ENCODE results near the gene ARMC7. TPM values are rescaled to one million over a fixed set of nuclear protein-coding genes. Genes with fewer than 3 reads are reported as not detected.
A peak's percentile ranks its signal among the peaks of the same experiment; 100 is the strongest.

The ARMC7 gene
- total RNA-seq, 1 donor from 2014 or later: 12.0 TPM

- peaks cover 19% of the 10 kb centered on the region for H3K4me1 Mint-ChIP-seq
- H3K4me3 Mint-ChIP-seq: no peak overlapping the region
- DNase-seq (ENCODE audit: low spot score in 2 of 2, unreplicated experiment in 2 of 2): no peak
- no peaks in the 10 kb centered on the region for H3K27me3 Mint-ChIP-seq (ENCODE audit: low read depth)
- no peaks in the 10 kb centered on the region for H3K9me3 Mint-ChIP-seq
- no peak for TF ChIP-seq CTCF (IDR thresholded peaks at IDR 0.05; ENCODE audit: unreplicated experiment)
- H3K36me3 Mint-ChIP-seq: no peaks in the 10 kb centered on the region
- no peak overlapping the region for H3K27ac Mint-ChIP-seq
These were observed 35.2 kb upstream of the ARMC7 start for GRCh38 chr17:75074532-75074931.

- Mint-ChIP-seq H3K9me3 (no peaks in the 10 kb centered on the region), H3K27ac (no peak overlapping the region), H3K36me3 (no peaks in the 10 kb centered on the region), H3K4me3 (no peak overlapping the region), H3K4me1 (peaks cover 19% of the 10 kb centered on the region), H3K27me3 (ENCODE audit: low read depth) (no peaks in the 10 kb centered on the region)
- TF ChIP-seq CTCF (IDR thresholded peaks at IDR 0.05; ENCODE audit: unreplicated experiment): no peak
- no peak for DNase-seq (ENCODE audit: low spot score in 2 of 2, unreplicated experiment in 2 of 2)
These were observed 34.0 kb upstream of the ARMC7 start for GRCh38 chr17:75075597-75076336.

- Mint-ChIP-seq H3K9me3 (no peaks in the 10 kb centered on the region), H3K4me3 (no peak overlapping the region), H3K27me3 (ENCODE audit: low read depth) (no peaks in the 10 kb centered on the region), H3K4me1 (peaks cover 19% of the 10 kb centered on the region), H3K27ac (no peak overlapping the region), H3K36me3 (no peaks in the 10 kb centered on the region)
- no peak for DNase-seq (ENCODE audit: low spot score in 2 of 2, unreplicated experiment in 2 of 2)
- no peak for TF ChIP-seq CTCF (IDR thresholded peaks at IDR 0.05; ENCODE audit: unreplicated experiment)
These were observed 32.7 kb upstream of the ARMC7 start for GRCh38 chr17:75077072-75077495.

GRCh38 chr17:75077496-75078283, 32.1 kb upstream of the ARMC7 start:
- DNase-seq (ENCODE audit: low spot score in 2 of 2, unreplicated experiment in 2 of 2): no peak
- TF ChIP-seq CTCF (IDR thresholded peaks at IDR 0.05; ENCODE audit: unreplicated experiment): no peak
- Mint-ChIP-seq H3K36me3 (no peaks in the 10 kb centered on the region), H3K4me3 (no peak overlapping the region), H3K27ac (no peak overlapping the region), H3K27me3 (ENCODE audit: low read depth) (no peaks in the 10 kb centered on the region), H3K4me1 (peaks cover 20% of the 10 kb centered on the region), H3K9me3 (no peaks in the 10 kb centered on the region)

- no peak for TF ChIP-seq CTCF (IDR thresholded peaks at IDR 0.05; ENCODE audit: unreplicated experiment)
- Mint-ChIP-seq H3K4me1 (peaks cover 19% of the 10 kb centered on the region), H3K4me3 (no peak overlapping the region), H3K27me3 (ENCODE audit: low read depth) (no peaks in the 10 kb centered on the region), H3K9me3 (no peaks in the 10 kb centered on the region), H3K36me3 (no peaks in the 10 kb centered on the region), H3K27ac (peak overlapping the region; percentile 73)
- DNase-seq (ENCODE audit: low spot score in 2 of 2, unreplicated experiment in 2 of 2): no peak
These were observed 31.3 kb upstream of the ARMC7 start for GRCh38 chr17:75078284-75079022.

All from mesothelial cell of epicardium (in vitro differentiated cells).